ENCODE measurements around the gene ARID5B. TPM values are rescaled to one million over a fixed set of nuclear protein-coding genes. Genes with fewer than 3 reads are reported as not detected.

ARID5B gene
- total RNA-seq, 1 donor from 2014 or later = 0.62 TPM

DNA sequence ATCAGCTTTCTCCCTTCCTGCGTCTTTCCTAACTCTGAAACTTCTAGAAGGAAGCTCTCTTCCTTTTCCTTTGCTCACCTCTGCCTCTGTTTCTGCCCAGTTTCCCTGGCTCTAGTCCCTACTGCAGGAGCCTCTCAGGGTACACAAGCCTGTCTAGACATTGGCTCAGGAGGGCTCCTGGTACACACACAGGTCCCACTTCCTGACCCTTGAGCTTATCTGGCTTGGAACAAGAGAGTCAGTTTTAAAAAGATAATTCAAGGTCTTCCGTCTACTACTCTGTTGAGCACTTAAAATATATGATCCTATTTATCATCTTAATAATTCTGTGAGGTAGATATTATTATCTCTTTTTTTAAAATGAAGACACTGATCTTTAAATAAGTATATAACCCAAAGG, 226.5 kb downstream of the ARID5B start:
- TF ChIP-seq, protein P1, sequence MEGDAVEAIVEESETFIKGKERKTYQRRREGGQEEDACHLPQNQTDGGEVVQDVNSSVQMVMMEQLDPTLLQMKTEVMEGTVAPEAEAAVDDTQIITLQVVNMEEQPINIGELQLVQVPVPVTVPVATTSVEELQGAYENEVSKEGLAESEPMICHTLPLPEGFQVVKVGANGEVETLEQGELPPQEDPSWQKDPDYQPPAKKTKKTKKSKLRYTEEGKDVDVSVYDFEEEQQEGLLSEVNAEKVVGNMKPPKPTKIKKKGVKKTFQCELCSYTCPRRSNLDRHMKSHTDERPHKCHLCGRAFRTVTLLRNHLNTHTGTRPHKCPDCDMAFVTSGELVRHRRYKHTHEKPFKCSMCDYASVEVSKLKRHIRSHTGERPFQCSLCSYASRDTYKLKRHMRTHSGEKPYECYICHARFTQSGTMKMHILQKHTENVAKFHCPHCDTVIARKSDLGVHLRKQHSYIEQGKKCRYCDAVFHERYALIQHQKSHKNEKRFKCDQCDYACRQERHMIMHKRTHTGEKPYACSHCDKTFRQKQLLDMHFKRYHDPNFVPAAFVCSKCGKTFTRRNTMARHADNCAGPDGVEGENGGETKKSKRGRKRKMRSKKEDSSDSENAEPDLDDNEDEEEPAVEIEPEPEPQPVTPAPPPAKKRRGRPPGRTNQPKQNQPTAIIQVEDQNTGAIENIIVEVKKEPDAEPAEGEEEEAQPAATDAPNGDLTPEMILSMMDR (IDR thresholded peaks at IDR 0.05; ENCODE audit: unreplicated experiment) = no peak
- H3K27me3 Mint-ChIP-seq (ENCODE audit: unreplicated experiment) = no peaks in the 10 kb centered on the region
- no peaks in the 10 kb centered on the region for H3K36me3 Mint-ChIP-seq (ENCODE audit: low read depth, unreplicated experiment)
- no peaks in the 10 kb centered on the region for H3K9me3 Mint-ChIP-seq (ENCODE audit: unreplicated experiment)
- no peak overlapping the region for H3K4me3 Mint-ChIP-seq (ENCODE audit: unreplicated experiment)
- no peak overlapping the region for H3K27ac Mint-ChIP-seq (ENCODE audit: unreplicated experiment)
- DNase-seq (ENCODE audit: low spot score) = no peak
- H3K4me1 Mint-ChIP-seq (ENCODE audit: unreplicated experiment) = no peaks in the 10 kb centered on the region

- Mint-ChIP-seq H3K27me3 (ENCODE audit: unreplicated experiment) (no peaks in the 10 kb centered on the region), H3K9me3 (ENCODE audit: unreplicated experiment) (no peaks in the 10 kb centered on the region), H3K36me3 (ENCODE audit: low read depth, unreplicated experiment) (no peaks in the 10 kb centered on the region), H3K4me3 (ENCODE audit: unreplicated experiment) (no peak overlapping the region), H3K27ac (ENCODE audit: unreplicated experiment) (no peak overlapping the region), H3K4me1 (ENCODE audit: unreplicated experiment) (no peaks in the 10 kb centered on the region)
- no peak for DNase-seq (ENCODE audit: low spot score)
- TF ChIP-seq, protein P1 (IDR thresholded peaks at IDR 0.05; ENCODE audit: unreplicated experiment) = no peak
Observed at GRCh38 chr10:62130948-62131347, 229.4 kb downstream of the ARID5B start.

DNA sequence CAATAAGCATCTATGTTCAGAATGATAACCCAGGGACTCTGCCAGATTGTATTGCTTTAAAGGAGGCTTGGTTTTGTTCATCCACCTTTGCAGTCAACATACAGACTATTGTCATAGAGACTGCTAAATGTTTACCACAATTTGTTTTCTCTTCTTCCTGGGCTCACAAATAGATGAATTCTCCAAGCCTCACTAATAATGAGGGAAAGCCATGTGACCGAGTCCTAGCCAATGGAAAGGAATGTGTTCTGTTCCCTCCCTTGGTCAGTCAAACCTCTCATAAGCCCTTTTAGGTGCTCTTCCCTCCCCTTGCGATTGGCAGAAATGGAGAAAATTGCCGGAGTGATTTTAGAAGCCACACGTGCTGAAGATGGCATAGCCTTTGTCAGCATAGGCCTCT, 230.2 kb downstream of the ARID5B start:
- H3K27ac Mint-ChIP-seq (ENCODE audit: unreplicated experiment) = no peak overlapping the region
- DNase-seq (ENCODE audit: low spot score) = no peak
- TF ChIP-seq, protein P1 (IDR thresholded peaks at IDR 0.05; ENCODE audit: unreplicated experiment) = no peak
- no peaks in the 10 kb centered on the region for H3K9me3 Mint-ChIP-seq (ENCODE audit: unreplicated experiment)
- H3K4me3 Mint-ChIP-seq (ENCODE audit: unreplicated experiment) = no peak overlapping the region
- H3K36me3 Mint-ChIP-seq (ENCODE audit: low read depth, unreplicated experiment) = no peaks in the 10 kb centered on the region
- no peaks in the 10 kb centered on the region for H3K27me3 Mint-ChIP-seq (ENCODE audit: unreplicated experiment)
- H3K4me1 Mint-ChIP-seq (ENCODE audit: unreplicated experiment) = no peaks in the 10 kb centered on the region

DNA sequence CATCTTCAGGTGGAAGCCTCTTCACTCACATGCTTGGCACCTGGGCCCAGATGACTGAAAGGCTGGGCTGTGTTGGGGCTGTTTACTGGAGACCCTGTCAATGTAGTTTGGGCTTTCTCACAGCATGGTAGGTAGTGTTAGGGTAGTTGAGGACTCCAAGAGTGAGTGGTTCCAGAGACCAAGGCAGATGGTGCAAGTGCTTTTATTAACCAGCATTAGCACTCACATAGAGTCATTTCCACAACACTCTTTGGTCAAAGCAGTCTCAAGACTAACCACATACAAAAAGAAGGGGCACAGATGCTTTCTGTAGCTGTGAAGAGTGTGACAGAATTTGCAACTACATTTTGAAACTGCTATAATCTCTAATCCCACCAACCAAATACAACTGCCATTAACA, 232.1 kb downstream of the ARID5B start:
- Mint-ChIP-seq H3K27ac (ENCODE audit: unreplicated experiment) (no peak overlapping the region), H3K4me3 (ENCODE audit: unreplicated experiment) (no peak overlapping the region), H3K9me3 (ENCODE audit: unreplicated experiment) (no peaks in the 10 kb centered on the region), H3K27me3 (ENCODE audit: unreplicated experiment) (no peaks in the 10 kb centered on the region), H3K36me3 (ENCODE audit: low read depth, unreplicated experiment) (no peaks in the 10 kb centered on the region), H3K4me1 (ENCODE audit: unreplicated experiment) (no peaks in the 10 kb centered on the region)
- TF ChIP-seq, protein P1 (IDR thresholded peaks at IDR 0.05; ENCODE audit: unreplicated experiment) = no peak
- DNase-seq (ENCODE audit: low spot score) = no peak

GRCh38 chr10:62136931-62137330, 235.4 kb downstream of the ARID5B start:
- no peaks in the 10 kb centered on the region for H3K36me3 Mint-ChIP-seq (ENCODE audit: low read depth, unreplicated experiment)
- no peaks in the 10 kb centered on the region for H3K9me3 Mint-ChIP-seq (ENCODE audit: unreplicated experiment)
- no peak for DNase-seq (ENCODE audit: low spot score)
- H3K4me1 Mint-ChIP-seq (ENCODE audit: unreplicated experiment) = no peaks in the 10 kb centered on the region
- H3K27me3 Mint-ChIP-seq (ENCODE audit: unreplicated experiment) = no peaks in the 10 kb centered on the region
- TF ChIP-seq, protein P1 (IDR thresholded peaks at IDR 0.05; ENCODE audit: unreplicated experiment) = no peak
- H3K27ac Mint-ChIP-seq (ENCODE audit: unreplicated experiment) = no peak overlapping the region
- no peak overlapping the region for H3K4me3 Mint-ChIP-seq (ENCODE audit: unreplicated experiment)

Other genes with a start within 250 kb of the ARID5B start
- 0.28 TPM for gene CABCOCO1, start 238.8 kb upstream of the ARID5B start, total RNA-seq (ENCODE audit: unreplicated experiment)

Data from endothelial cell (in vitro differentiated cells).